Measurements from ENCODE around the gene HS6ST2.

The HS6ST2 gene

GRCh38 chrX:132738951-132739350 is 219.5 kb downstream of the HS6ST2 start:
- DNase-seq, result no peak

DNA sequence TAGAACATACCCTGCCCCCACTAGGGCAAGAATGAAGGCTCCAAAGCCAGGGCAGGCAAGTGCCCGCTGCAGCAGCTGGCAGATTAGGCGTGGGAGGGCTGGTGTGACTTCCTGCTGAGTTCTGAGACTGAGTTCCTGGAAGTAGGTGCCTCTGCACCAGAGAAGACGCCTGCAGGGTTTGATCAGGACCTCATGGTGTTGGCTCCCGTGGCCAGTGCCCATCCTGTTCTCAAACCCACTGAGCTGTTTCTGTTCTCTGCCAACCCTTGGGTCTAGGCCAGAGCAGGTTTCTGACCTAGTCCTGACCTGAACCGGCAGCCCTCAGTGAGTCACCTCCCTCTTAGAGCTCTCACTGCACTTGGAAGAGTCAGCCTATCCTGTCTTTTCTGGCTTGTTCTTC is 220.7 kb downstream of the HS6ST2 start:
- no peak for DNase-seq

DNA sequence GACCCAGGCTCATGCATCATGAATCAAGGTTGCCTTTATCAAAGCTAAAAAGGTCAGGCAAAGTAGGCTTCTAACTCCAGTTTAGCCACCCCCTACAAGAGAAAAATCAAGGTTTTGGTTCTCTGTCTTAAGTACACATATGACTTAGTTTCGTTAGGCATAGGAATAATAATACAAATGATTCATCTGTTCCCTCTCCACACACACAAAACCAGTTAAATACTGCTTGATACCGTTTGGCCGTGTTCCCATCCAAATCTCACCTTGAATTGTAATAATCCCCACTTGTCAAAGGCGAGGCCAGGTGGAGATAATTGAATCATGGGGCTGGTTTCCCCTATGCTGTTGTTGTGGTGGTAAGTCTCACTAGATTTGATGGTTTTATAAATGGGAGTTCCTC is 226.2 kb downstream of the HS6ST2 start:
- no peak for DNase-seq

GRCh38 chrX:132730726-132731125 is 227.7 kb downstream of the HS6ST2 start:
- DNase-seq, result no peak

GRCh38 chrX:132730266-132730665 is 228.2 kb downstream of the HS6ST2 start:
- no peak for DNase-seq

DNA sequence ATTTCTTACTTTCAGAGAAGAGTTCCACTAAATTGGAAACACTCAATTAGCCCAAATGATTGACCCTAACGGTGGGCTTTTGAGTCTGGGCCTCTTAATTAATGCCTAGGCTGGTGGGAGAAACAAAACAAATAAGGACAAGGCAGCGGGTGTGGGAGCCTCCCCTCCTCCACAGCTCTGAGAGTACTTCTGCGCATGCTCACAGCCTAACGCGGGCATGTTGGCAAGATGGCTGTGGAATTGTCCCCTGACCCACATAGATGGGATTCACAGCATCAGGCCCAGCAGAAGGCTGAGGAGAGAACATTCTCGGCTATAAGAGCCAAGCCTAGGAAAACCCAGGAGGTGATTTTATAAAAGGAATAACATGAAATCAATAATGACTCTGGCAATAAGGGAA is 230.1 kb downstream of the HS6ST2 start:
- DNase-seq, result no peak

DNA sequence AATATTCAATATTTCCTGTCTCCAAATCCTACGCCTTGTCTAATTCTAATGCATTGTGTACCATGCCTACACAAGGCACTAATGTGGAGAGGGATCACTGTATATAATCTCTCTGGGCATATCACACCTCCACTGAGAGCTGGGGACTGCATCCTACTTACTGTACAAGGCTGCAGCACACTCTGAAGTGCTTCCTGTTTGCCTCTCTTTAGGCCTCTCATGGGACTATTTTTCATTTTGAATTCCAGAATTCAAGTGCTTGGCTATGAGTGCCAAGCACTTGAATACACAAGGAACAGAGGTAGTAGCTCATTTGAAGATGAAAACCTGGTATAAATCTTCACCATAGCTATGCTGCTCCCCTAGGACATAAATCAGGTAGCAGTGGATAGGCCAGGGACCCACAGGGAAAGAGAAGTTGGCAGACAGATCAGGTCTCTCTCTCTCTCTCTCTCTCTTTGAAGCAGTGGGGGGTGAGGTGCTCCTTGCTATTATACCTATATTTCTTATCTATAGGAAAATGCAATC is 239.9 kb downstream of the HS6ST2 start:
- DNase-seq, result no peak

DNA sequence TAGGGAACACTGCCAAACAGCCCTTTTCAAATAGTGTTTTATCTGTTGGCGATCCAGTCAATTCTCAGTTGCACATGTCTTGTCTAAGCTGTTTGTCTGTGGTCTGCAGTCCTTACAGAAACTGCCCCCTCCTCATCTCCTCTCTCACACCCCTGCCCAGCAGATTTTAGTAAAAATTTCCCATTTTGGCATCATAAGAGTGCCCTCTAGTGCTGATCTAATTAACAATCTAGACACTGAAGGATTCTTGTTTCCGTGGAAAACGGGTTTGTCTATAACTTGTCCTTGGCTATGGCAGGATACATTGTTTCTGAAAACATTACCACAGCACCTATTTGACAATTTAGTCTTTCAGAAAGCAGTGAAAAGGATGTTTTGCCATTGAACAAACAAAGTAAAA is 242.4 kb downstream of the HS6ST2 start:
- DNase-seq, result no peak

- no peak for DNase-seq
Observed at GRCh38 chrX:132714913-132715312, 243.5 kb downstream of the HS6ST2 start.

GRCh38 chrX:132712350-132712749 is 246.1 kb downstream of the HS6ST2 start:
- no peak for DNase-seq

GRCh38 chrX:132710656-132711155 is 247.7 kb downstream of the HS6ST2 start:
- DNase-seq, result no peak

DNA sequence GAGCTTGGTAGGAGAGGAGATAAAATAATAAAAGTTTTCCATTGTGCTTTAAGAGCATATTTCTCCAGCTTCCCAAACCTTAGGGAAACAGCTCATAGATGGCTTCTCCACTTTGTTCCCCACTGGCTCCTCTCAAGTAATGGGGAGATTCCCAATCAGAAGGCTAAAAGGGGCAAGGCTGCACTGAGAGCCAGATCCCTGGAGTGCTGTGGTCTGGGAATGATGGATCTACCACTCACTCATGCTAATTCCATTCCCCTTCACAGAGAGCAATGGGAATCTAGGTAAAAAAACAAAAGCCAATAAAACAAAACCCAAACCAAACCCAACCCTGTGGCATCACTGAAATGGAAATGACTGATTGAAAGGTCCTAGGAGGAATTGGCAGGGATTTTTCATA is 249.9 kb downstream of the HS6ST2 start:
- DNase-seq, result no peak

DNA sequence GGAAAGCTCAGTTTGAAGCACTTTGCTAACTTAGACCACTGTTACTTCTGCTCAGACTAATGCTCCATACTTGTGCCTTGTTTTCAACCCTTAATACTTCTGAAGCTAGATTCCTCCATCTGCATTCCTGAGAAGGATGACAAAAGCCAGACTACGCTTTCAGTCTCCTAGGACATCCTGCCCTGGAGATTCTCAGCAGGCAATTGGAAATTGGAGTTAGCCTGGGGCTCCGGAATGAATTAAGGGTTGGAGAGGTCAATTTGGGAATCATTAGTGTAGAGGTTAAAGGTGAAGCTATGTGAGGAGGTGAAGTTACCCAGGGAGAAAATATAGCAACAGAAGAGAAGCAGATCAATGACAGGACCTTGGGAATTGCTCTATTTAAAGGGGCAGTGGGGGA is 253.7 kb downstream of the HS6ST2 start:
- no peak for DNase-seq

DNA sequence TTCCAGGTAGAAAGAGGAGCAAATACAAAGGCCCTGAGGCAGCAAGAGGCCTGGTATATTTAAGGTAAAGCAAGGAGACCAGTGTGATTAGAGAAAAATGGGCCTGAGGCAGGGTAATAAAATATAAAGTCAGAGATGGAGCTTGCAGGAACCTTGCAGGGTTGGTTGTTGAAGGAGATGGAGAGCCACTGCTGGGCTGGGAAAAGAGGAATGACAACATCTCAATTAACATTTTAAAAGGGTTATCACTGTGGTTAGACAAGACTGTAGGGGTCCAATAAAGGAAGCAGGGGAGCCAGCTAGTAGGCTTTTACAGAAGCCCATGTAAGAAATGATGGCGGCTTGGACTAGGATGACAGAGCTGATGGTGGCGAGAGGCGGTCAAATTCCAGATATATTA is 264.0 kb downstream of the HS6ST2 start:
- DNase-seq, result no peak

DNA sequence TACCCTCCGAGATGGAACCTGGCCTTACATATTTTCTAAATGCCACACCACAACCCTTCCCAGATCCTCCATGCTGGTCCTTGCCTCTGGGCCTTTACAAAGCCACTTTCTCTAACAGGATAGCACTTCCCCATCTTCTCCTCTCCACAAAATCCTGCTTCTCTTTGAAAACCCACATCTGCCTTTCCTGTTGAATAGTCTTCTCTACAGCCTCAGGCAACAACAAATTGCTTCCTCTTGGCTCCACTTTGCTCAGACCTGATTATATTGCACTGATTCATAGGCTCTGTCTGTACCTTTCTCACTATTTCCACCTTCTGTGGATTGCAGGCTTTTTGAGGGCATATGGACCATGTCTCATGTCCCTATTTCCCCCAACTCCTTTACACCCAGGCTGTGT is 265.9 kb downstream of the HS6ST2 start:
- DNase-seq, result no peak

GRCh38 chrX:132692066-132692465 is 266.4 kb downstream of the HS6ST2 start:
- no peak for DNase-seq

DNA sequence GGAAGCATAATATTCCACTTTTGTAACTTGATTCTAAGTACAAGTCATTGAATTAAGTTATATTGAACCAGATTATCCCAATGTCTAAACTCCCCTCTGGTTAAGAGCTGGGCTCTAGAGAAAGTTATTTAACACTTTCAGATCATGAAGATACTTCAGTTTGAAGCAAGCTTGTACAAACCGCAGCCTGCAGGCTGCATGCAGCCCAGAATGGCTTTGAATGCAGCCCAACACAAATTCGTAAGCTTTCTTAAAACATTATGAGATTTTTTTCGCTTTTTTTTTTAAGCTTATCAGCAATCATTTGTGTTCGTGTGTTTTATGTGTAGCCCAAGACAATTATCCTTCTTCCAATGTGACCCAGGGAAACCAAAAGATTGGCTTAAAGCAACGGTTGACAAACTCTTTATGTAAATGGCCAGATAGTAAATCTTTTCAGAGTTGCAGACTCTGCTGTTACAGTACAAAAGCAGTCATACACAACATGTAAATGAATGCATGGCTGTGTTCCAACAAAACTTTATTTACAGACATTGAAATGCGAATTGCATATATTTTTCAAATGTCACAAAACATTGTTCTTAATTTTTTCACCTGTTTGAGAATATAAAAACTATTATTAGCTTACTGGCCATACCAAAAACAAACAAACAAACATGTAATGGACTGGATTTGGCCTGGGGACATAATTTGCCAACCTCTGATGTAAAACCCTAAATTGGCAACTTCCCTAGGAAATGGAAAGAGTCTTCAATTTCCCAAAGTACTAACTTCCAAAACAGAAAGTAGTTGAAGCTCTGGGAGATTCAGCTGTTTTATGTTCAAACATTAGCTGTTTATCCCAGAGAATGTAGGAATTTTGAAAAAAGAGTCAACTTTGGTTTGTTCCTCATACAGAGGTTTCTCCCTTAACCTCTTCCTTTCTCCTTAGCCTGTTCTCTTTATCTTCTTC is 268.5 kb downstream of the HS6ST2 start:
- no peak for DNase-seq

DNA sequence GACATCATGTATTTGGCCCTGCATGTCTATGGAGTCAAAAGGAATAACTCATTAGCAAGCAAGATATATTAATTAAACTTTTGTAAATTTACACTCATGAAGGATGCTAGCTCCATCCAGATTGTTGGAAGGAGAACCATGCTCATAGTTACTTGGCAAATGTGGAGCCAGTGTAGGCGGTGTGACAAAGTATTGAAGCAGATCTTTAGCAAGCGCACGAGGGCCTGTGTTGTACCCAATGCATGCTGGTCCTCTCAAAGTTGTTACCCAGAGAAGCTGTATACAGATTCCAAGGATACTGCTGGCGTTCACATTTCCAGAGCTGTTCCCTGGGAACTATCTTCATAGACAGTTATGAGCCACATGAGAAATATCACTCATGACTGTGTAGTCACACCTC is 273.2 kb downstream of the HS6ST2 start:
- no peak for DNase-seq

DNA sequence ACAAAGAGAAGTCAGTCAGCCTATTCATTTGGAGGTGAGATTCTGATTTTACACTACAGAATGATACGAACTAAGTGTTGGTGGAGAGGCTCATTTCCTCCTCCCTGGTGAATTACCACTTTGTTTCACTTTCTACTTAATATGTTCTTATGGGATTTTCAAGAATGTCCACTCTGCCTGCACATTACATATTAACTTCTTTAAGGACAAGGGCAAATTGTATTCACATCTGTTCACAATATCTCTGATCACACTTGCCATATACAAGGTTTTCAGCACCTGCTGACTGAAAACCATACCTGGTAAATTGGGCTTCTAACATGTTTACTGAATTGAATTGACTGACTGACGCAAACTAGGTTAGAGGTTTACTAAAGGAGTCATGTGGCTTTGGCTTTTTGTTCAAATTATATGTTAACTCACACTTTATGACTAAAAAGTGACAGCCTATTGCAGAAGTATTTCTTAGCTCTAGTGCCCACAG is 281.2 kb downstream of the HS6ST2 start:
- DNase-seq, result no peak

DNA sequence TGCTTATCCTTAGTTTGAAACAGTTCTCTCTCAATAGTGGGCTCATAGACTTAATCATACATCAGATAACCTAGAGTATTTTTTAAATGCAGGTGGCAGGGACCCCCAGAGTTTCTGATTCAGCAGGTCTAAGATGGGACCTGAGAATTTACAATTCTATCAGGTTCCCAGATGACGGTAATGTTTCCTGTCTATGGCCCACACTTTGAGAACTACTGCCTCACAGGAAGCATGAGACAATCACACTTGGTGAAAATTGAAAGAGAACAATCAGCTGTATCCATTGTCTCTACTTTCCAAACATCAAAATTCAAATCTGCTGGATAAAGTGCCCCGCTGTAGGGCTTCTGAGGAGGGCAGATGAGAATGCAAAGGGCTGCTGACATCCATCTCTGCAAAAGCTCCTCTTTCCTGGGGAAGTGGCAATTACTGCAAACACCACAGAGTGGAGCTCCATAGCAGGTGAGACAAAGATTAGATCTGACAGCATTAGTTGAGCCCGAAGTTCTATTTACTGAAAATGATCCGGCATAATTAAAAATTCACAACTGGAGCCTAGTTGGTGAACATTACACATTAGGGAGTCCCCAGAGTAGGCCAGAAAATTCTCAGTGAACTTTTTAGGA is 281.8 kb downstream of the HS6ST2 start:
- peak; percentile 22 for DNase-seq

GRCh38 chrX:132676102-132676501 is 282.3 kb downstream of the HS6ST2 start:
- DNase-seq, result no peak

GRCh38 chrX:132673331-132673730 is 285.1 kb downstream of the HS6ST2 start:
- DNase-seq, result no peak

GRCh38 chrX:132671229-132671641 is 287.2 kb downstream of the HS6ST2 start:
- DNase-seq, result no peak

- DNase-seq, result no peak
Observed at GRCh38 chrX:132669142-132669541, 289.3 kb downstream of the HS6ST2 start.
